Mucosa of rectum (tissue), 2 donors: ENCODE data around the gene TTC9.

Experiments
- H3K27ac ChIP-seq, 2 donors: one replicate each; pipeline ENCODE4 v1.7.0; 2013; ENCODE audit warnings: inconsistent platforms in 2 of 2, low read depth in 2 of 2, low read length in 2 of 2
- H3K27me3 ChIP-seq, 2 donors: one replicate each; pipeline ENCODE4 v1.7.0; 2013; ENCODE audit warnings: low read length in 2 of 2; ENCODE audit not compliant: control insufficient read depth in 2 of 2, insufficient read depth in 2 of 2
- H3K36me3 ChIP-seq, 2 donors: one replicate each; pipeline ENCODE4 v1.7.0; 2013; ENCODE audit warnings: low read length in 2 of 2; ENCODE audit not compliant: control insufficient read depth in 2 of 2, insufficient read depth in 2 of 2
- H3K4me1 ChIP-seq, 2 donors: one replicate each; pipeline ENCODE4 v1.7.0; 2013; ENCODE audit warnings: low read length in 2 of 2, mild to moderate bottlenecking in 1 of 2; ENCODE audit not compliant: control insufficient read depth in 2 of 2, insufficient read depth in 2 of 2
- H3K4me3 ChIP-seq, 2 donors: one replicate each; pipeline ENCODE4 v1.7.0; 2013; ENCODE audit warnings: low read length in 2 of 2
- H3K9ac ChIP-seq, 2 donors: one replicate each; pipeline ENCODE4 v1.7.0; 2013; ENCODE audit warnings: low read length in 2 of 2, low read depth in 1 of 2, mild to moderate bottlenecking in 1 of 2
- H3K9me3 ChIP-seq, 2 donors: one replicate each; pipeline ENCODE4 v1.7.0; 2013; ENCODE audit warnings: low read length in 2 of 2; ENCODE audit not compliant: control insufficient read depth in 2 of 2
- donor health status: healthy.
- donor health status: Normal muscosa, but diverticular disease.

TTC9 gene

DNA sequence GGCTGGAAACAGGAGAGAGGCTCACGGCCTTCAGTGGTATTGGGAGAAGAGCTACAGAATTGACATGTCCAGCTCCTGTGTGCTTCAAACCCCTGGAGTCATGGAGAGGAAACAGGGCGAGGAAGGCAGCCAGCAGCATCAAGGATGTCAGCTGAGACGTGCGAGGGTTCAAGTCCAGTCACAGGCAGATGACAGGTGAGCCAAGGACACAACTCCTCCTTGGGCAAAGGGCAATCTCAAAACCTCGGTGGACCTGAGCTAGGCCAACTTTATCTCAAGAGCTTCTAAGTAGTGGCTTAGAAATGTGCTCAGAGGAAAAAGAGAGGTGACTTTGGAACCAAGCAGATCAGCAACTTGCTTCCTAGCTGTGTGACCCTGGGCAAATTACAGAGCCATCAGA is 81.6 kb downstream of the TTC9 start:
- Histone ChIP-seq H3K36me3 (no peaks in the 10 kb centered on the region), H3K4me1 (no peaks in the 10 kb centered on the region), H3K27ac (no peak overlapping the region), H3K9me3 (no peaks in the 10 kb centered on the region), H3K4me3 (no peak overlapping the region), H3K9ac (no peak overlapping the region), H3K27me3 (no peaks in the 10 kb centered on the region)

DNA sequence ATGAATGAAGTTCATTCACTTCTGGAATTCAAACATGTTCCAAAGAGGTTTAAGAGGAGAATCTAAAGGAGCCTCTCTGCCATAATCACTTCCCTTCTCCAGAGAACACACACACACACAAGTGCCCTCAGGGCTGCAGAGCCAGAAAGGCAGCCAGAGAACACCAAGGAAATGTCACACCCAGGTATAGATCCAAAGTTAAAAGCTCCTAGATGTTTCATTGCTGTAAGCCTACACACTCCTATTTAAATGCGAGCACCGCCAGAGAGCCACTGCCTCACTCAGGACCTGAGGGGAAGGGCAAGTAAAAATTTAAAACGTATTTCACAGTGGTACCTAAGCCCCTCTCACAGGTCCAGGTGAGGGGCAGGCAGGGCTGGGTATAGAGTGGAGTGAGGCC is 82.4 kb downstream of the TTC9 start:
- H3K27ac ChIP-seq, result no peak overlapping the region
- no peak overlapping the region for H3K9ac ChIP-seq
- H3K4me1 ChIP-seq, result no peaks in the 10 kb centered on the region
- no peaks in the 10 kb centered on the region for H3K36me3 ChIP-seq
- no peaks in the 10 kb centered on the region for H3K9me3 ChIP-seq
- no peak overlapping the region for H3K4me3 ChIP-seq
- H3K27me3 ChIP-seq, result no peaks in the 10 kb centered on the region

DNA sequence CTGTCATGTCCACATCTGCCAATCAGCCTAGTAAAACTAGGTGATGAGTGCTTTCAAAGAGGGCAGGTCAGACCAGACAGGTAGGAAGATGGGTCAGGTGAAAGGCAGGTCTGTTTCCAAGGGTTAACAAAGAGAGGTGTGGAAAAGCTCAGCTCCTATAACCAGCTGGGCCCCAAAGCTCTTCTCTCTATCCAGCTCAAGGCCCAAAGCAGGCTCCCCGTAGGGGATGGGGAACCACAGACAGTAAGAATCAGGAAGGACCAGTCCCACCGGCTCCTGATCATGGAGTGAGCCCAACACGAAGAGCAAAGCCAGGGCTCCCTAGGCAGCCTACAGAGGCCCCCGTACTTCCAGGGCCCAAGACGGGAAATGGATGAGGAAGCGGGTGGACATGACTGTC is 83.2 kb downstream of the TTC9 start:
- no peaks in the 10 kb centered on the region for H3K4me1 ChIP-seq
- peaks cover 0 to 2% of the 10 kb centered on the region in 2 donors for H3K36me3 ChIP-seq
- H3K4me3 ChIP-seq, result no peak overlapping the region
- no peaks in the 10 kb centered on the region for H3K9me3 ChIP-seq
- H3K27me3 ChIP-seq, result no peaks in the 10 kb centered on the region
- H3K27ac ChIP-seq, result no peak overlapping the region
- no peak overlapping the region for H3K9ac ChIP-seq
